GM18907 (cell line): ENCODE data around the gene OCRL.
A peak's percentile ranks its signal among the peaks of the same experiment; 100 is the strongest.

Experiments used
- ATAC-seq: cut with Tn5 transposase; IDR thresholded peaks from one replicate; pipeline ENCODE4 v1.9.1; 2021; ENCODE audit warnings: mild to moderate bottlenecking, moderate library complexity; ENCODE audit not compliant: unreplicated experiment

The OCRL gene

DNA sequence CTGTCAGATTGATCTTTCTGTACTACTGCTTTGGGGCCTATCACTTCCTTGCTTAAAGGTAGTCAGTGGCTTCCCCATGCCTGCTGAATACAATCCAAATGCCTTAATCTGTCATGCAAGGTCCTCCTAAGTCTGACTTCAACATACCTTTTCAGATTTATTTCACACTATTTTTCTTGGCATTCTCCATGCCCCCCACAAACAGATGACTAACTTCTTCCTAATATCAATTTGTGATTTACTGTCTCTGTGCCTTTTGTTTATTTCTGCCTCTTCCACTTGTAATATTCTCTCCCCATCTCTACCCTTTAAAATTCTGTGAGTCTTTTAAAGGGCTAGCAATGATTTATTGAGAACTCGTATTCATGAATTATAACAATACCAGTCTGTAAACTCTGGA is 41.8 kb downstream of the OCRL start:
- ATAC-seq = no peak

DNA sequence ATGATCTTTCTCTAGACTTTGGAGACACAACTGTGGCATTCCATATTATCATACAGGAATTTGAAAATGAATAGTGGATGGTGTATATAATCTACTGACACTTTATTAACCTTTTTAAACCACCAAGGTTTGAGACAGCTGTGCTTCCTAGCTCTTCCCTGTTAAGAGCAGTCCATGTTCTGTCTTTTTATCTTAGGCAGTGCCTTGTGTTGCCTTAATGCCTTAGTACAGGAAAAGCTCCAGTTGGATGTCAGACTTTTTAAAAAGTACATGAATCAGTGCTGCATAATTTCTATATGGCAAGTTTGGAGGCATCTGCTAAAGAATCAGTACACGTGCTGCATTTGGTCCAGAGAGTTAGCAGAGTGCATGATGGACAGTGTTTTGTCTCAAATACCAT is 45.1 kb downstream of the OCRL start:
- no peak for ATAC-seq

DNA sequence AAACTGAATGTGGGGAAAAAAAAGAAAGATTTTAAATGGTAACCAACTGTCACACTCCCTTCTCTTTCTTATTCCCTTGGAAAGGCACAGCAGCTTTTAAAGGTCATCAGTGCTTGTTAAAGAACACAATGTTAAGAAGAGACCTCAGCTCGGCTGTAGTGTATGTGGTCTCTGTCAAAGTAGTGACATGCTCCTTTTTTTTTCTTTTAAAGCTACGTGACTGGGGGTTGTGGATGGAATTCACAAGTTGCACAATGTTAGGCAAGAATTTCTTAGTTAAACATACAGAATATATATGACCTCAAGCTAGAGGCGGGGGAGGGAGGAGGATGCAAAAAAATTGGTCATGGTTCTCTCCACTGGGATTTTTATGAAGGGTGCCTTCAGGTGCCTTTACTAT is 45.6 kb downstream of the OCRL start:
- no peak for ATAC-seq

- ATAC-seq = no peak
These were observed 46.4 kb downstream of the OCRL start for GRCh38 chrX:129586446-129586845.

DNA sequence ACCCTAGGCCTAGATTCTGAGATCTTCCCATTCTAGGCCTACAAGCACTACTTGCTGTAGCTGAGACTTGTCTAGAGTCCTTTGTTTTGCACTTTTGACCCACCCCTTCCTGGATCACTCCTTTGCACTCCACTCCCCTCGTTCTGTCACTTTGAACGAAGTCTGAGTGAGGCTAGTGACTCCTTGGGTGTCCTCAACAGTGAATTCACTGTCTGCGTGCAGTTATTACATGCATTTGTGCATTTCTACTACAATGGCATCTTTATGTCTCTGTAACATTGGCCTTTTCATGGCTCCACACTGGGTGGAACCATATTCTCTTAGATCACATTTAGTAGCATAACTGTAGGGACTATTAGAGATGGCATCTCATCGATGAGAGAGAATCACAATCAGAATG is 50.5 kb downstream of the OCRL start:
- no peak for ATAC-seq

GRCh38 chrX:129593137-129593536 is 53.1 kb downstream of the OCRL start:
- ATAC-seq = no peak

DNA sequence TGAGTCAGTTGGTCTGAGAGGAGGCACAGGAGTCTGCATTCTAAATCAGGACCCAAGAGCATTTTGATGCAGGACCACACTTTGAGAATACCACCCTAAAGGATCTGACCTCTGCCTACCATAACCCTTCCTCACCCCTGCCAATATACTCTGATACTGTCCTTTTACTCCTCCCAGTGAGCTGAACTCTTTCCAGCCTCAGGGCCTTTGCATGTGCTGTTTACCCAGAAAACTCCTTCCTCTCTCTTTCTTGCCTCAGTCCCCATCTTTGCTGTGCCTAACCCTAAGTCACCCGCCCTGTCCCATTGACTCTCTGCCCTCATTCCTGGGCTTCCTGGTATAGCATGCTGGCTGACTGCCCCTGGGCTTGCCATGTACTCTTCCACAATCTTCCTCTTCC is 54.7 kb downstream of the OCRL start:
- no peak for ATAC-seq

GRCh38 chrX:129596077-129596476 is 56.0 kb downstream of the OCRL start:
- ATAC-seq = no peak

GRCh38 chrX:129597905-129598304 is 57.8 kb downstream of the OCRL start:
- ATAC-seq = no peak

DNA sequence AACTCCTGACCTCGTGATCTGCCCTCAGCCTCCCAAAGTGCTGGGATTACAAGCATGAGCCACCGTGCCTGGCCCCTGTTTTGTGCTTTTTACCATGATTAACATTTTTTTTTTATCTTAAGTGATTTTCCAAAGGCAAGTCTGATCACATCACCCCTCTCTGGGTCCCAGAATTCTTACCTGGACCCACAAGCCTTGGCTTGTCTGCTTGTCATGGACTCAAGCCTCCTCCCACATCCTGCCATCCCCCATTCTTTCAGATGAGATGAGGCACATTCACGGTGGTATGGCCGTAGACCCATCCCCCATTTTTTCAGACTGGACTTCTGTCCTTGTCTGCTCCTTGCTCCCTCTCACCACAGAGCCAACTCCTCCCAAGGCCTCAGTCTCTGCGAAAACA is 59.4 kb downstream of the OCRL start:
- no peak for ATAC-seq

- no peak for ATAC-seq
These were observed 59.9 kb downstream of the OCRL start for GRCh38 chrX:129599996-129600395.

GRCh38 chrX:129600981-129601424 is 60.9 kb downstream of the OCRL start:
- no peak for ATAC-seq

- peak; percentile 71 for ATAC-seq
These were observed 66.9 kb downstream of the OCRL start for GRCh38 chrX:129606918-129607317.

DNA sequence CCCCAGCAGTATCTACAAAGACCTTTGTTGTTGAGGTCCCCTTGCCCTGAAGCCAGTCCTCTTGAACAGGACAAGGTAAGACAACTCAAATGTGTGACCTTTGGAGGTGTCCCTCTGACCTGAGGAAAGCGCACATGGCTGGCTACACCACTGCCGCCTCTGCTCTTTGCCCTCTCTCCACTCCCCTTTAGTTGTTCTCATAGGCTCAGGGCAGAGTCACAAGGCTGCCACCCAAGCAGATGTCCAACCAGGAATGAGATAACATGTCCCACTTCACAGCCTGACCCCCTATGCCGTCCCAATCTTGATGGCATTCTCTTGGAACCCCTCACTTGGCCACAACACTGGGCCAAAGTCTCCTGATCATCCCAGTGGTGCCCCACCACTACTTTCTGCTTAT is 68.4 kb downstream of the OCRL start:
- no peak for ATAC-seq

DNA sequence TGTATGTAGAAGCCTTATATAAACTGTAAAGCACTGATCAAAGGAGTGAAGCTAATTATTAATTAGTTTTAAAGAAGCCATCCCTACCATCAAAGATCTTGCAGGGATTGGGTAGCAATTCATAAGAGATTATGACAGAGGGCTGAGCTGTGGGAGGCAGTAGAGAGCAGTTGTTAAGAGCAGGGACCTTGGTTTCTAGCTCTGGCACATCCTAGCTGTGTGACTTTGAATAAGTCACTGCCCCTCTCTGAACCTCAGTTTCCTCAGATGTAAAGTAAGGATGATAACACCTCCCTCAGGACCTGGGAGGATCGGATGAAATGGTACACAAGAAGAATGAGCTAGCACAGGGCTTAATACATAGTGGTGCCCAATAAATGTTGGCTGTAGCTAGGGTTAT is 69.3 kb downstream of the OCRL start:
- no peak for ATAC-seq

DNA sequence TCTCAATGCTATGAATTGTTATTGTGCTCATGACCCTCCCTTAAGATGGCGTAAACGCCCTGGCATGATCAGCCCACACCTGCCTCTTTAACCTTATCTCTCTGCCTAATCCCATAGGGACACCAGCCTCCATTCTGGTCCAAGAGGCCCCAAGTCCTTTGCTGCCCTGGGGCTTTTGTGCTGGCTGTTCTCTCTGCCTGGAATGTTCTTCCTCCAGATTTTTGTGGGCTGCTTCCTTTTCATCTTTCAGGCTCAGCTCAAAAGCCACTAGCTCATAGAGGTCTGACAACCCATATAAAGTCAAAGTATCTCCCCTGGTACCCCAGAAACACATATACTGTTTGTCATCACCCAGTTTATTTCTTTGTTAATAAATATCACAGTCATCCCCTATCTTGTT is 72.3 kb downstream of the OCRL start:
- no peak for ATAC-seq

GRCh38 chrX:129613596-129613995 is 73.5 kb downstream of the OCRL start:
- no peak for ATAC-seq

DNA sequence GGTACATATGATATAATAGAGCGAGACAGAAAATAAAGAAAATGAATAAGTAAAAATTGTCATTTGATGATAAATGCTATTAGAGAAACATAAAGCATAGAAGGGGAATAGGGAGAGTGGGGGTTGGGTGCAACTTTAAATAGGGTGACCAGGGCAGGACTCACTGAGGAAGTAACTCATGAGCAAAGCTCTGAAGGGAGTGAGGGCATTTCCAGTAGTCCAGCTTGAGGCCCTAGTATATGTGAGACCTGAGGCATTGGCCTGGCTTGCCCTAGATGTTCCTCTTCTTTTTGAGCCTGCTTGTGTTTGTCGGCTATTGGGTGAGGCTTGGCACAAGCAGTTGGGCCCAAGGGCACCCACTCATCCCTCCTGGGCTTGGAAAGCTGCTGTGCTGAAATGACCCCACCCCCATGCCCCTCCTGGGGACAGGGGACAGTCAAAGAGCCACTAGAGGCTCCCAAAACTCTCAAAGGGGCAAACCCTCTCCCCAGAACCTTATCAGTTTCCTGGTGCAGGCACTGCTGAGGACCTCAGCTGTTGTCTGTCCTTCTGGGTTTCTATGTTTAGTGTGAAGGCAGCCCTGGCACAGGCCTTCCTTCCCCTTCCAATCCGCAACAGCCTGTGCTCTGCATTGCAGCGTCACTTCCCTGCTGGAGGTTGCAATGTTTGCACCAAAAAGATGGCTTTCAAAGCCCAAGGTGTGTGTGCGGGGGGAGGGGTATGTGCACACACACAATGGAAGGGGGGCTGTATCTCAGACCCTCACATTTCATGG is 74.6 kb downstream of the OCRL start:
- no peak for ATAC-seq

GRCh38 chrX:129617420-129617819 is 77.4 kb downstream of the OCRL start:
- no peak for ATAC-seq

- no peak for ATAC-seq
These were observed 78.9 kb downstream of the OCRL start for GRCh38 chrX:129618997-129619396.

DNA sequence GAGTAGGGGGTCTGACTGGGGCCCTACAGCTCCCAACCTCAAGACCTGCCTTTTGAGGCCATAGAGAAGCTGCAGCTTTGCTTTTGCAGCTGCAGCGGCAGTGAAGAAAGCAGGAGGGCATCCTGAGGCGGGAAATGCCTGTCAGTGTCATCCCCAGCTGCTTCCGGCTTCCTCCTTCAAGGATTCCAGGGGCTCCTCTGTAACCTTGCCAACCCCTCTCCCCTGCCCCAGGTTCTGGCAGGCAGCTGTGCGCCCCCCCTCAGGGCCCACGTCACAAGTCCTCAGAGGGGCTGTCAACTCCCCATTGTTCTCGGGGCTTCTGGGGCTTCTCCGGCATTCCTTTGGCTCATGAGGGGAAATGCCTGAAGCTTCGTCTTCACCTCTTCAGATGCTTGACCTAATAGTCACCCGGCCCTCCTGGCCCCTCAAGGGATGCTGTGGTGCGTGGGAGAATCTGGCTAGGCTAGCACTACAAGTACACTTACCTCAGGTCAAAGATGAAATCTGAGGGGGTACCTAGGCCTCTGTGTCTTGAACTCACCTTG is 82.8 kb downstream of the OCRL start:
- ATAC-seq = no peak

DNA sequence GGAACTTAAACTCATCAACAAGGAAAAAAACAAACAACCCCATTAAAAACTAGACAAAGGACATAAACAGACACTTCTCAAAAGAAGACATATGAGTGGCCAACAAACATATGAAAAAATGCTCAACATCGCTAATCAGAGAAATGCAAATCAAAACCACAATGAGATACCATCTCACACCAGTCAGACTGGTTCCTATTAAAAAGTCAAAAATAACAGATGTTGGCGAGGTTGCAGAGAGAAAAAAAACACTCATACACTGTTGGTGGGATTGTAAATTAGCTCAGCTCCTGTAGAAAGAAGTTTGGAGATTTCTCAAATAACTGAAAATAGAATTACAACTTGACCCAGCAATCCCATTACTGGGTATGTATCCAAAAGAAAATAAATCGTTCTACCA is 86.0 kb downstream of the OCRL start:
- ATAC-seq = no peak

DNA sequence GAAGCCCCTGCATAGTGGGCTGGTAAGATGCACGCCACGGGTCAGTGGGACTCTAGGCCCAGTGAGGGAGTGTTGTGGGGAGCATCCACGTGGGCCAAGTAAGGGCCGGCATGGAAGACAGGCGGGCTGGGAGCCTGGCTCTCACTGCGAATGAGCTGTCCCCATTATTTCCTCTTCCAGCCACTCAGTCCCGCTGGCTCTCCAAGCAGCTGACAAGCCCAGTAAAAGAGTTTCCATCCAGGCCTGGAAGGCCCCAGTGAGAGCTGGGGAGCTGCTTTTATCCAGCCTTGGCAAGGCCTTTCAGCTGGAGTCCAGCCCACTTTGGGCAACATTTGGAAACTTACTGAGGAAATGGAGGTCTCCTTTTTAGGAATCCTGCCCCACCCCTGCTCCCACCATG is 89.8 kb downstream of the OCRL start:
- no peak for ATAC-seq
